Osteoblast (primary cell): Measurements from ENCODE around the gene PPIL6. TPM values are rescaled to one million over a fixed set of nuclear protein-coding genes. Genes with fewer than 3 reads are reported as not detected.

ENCODE experiments used
- DNase-seq: peaks from one replicate; pipeline ENCODE4 v3.0.0; 2011; ENCODE audit warnings: low spot score, mixed read lengths; ENCODE audit not compliant: insufficient read length; ENCODE audit errors: missing footprints
- H2AFZ ChIP-seq: 2 replicates; pipeline ENCODE4 v1.6.0; 2011; ENCODE audit warnings: mild to moderate bottlenecking, low read length
- H3K27ac ChIP-seq: 2 replicates; pipeline ENCODE4 v1.5.1; 2011; ENCODE audit warnings: mild to moderate bottlenecking, low read depth, low read length, moderate library complexity
- H3K27me3 ChIP-seq: 2 replicates; pipeline ENCODE4 v1.6.0; 2012; ENCODE audit warnings: mild to moderate bottlenecking, control low read depth, inconsistent platforms, low read length, moderate library complexity; ENCODE audit not compliant: insufficient read depth
- H3K36me3 ChIP-seq: 2 replicates; pipeline ENCODE4 v1.5.1; 2011; ENCODE audit warnings: mild to moderate bottlenecking, low read length, control low read depth, moderate library complexity; ENCODE audit not compliant: insufficient read depth
- H3K4me1 ChIP-seq: 2 replicates; pipeline ENCODE4 v1.5.1; 2011; ENCODE audit warnings: mild to moderate bottlenecking, low read length, control low read depth, moderate library complexity; ENCODE audit not compliant: insufficient read depth
- H3K4me2 ChIP-seq: 2 replicates; pipeline ENCODE4 v1.6.0; 2011; ENCODE audit warnings: mild to moderate bottlenecking, low read length; ENCODE audit not compliant: insufficient read depth
- H3K4me3 ChIP-seq: fragments of 200-600 bp; sonication (generic); 3 replicates; pipeline ENCODE4 v1.5.1; 2012; ENCODE audit warnings: mild to moderate bottlenecking, low read length, inconsistent platforms; ENCODE audit not compliant: insufficient read depth
- H3K79me2 ChIP-seq: 2 replicates; pipeline ENCODE4 v1.6.0; 2012; ENCODE audit warnings: mild to moderate bottlenecking, low read length, control low read depth, inconsistent platforms; ENCODE audit not compliant: insufficient read depth
- H3K9me3 ChIP-seq: 2 replicates; pipeline ENCODE4 v1.5.1; 2011; ENCODE audit warnings: low read depth, low read length, control low read depth
- H4K20me1 ChIP-seq: 2 replicates; pipeline ENCODE4 v1.6.0; 2012; ENCODE audit warnings: mild to moderate bottlenecking, low read length, control low read depth; ENCODE audit not compliant: insufficient read depth
- total RNA-seq: library from RNA; depleted of rRNA; stranded (reverse); fragments of >200 nt; gene quantifications from 2 replicates; pipeline ENCODE4 v1.2.3, GENCODE V29; 2012
- TF ChIP-seq, protein P1 (sequence below): IDR thresholded peaks from 2 replicates; pipeline ENCODE4 v1.5.1; 2011; ENCODE audit warnings: mild to moderate bottlenecking, low read depth, low read length, moderate library complexity; ENCODE audit errors: extremely low read depth

The PPIL6 gene
- total RNA-seq, 1 donor, result 5.8 TPM

DNA sequence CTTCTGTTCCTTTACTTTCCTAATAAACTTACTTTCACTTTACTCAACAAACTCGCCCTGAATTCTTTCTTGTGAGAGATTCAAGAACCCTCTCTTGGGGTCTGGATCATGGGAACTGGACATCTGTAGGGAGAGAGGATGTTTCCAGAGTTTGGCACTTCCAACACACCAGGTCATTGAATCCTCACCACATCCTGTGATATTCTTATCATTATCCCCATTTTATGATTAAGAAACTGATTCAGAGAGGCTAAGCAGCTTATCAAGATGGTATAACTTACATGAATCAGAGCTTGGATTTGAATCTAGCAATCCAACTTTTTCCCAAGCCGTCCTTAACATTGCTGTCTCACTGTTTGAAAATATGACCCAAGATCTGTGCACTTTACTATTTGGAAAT, 15.5 kb downstream of the PPIL6 start:
- DNase-seq, result no peak
- no peak overlapping the region for H3K27ac ChIP-seq
- H3K79me2 ChIP-seq, result no peaks in the 10 kb centered on the region
- peak overlapping the region; percentile 69 for H3K4me2 ChIP-seq
- H4K20me1 ChIP-seq, result no peaks in the 10 kb centered on the region
- peak overlapping the region; percentile 43 for H3K4me3 ChIP-seq
- TF ChIP-seq, protein P1, sequence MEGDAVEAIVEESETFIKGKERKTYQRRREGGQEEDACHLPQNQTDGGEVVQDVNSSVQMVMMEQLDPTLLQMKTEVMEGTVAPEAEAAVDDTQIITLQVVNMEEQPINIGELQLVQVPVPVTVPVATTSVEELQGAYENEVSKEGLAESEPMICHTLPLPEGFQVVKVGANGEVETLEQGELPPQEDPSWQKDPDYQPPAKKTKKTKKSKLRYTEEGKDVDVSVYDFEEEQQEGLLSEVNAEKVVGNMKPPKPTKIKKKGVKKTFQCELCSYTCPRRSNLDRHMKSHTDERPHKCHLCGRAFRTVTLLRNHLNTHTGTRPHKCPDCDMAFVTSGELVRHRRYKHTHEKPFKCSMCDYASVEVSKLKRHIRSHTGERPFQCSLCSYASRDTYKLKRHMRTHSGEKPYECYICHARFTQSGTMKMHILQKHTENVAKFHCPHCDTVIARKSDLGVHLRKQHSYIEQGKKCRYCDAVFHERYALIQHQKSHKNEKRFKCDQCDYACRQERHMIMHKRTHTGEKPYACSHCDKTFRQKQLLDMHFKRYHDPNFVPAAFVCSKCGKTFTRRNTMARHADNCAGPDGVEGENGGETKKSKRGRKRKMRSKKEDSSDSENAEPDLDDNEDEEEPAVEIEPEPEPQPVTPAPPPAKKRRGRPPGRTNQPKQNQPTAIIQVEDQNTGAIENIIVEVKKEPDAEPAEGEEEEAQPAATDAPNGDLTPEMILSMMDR, result no peak
- H3K4me1 ChIP-seq, result peaks cover 5% of the 10 kb centered on the region
- H2AFZ ChIP-seq, result peak overlapping the region; percentile 59
- no peaks in the 10 kb centered on the region for H3K9me3 ChIP-seq
- H3K36me3 ChIP-seq, result no peaks in the 10 kb centered on the region
- H3K27me3 ChIP-seq, result no peaks in the 10 kb centered on the region

DNA sequence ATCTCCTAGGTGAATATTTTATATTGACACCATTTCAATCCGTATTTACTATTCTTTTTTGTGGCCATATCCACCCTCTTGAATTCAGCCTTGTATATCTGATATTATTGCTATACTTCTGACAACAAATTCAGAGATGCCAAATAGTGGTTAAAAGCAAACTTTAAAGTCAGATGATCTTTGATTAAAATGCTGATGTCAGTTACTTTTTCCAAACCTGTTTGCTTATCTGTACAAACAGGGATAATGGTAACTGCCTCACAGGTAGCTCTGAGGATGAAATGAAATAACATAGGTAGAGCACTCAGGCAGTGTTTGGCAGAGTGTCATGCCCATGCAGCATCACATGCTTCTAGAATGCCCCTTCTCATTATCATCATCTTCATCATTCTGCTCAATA, 19.2 kb downstream of the PPIL6 start:
- Histone ChIP-seq H3K36me3 (no peaks in the 10 kb centered on the region), H3K27me3 (no peaks in the 10 kb centered on the region), H3K4me2 (no peak overlapping the region), H2AFZ (no peak overlapping the region), H3K9me3 (no peaks in the 10 kb centered on the region), H4K20me1 (no peaks in the 10 kb centered on the region), H3K27ac (no peak overlapping the region), H3K4me3 (no peak overlapping the region), H3K4me1 (peaks cover 5% of the 10 kb centered on the region), H3K79me2 (no peaks in the 10 kb centered on the region)
- DNase-seq, result no peak
- TF ChIP-seq, protein P1, result no peak

DNA sequence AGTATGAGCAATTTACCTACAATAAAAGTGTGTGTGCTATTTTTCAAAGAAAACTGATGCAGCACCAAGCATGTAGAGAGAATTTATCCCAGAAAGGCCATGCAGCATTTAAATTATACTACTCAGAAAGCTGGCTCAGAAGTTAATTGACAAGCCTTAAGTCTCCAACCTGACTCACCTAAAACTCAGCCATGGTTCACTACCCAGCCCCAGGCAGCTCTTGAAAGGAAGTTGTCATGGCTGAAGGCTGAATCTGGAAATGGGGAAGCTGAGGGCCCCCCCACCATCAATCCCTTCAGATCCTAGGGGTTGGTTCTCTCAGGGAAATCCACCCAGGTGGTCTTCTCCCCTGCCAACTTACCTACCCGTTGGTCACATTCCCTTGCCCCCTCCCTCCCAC, 19.7 kb downstream of the PPIL6 start:
- TF ChIP-seq, protein P1, result no peak
- no peak overlapping the region for H3K4me3 ChIP-seq
- H3K27me3 ChIP-seq, result no peaks in the 10 kb centered on the region
- H2AFZ ChIP-seq, result no peak overlapping the region
- no peak overlapping the region for H3K4me2 ChIP-seq
- H3K79me2 ChIP-seq, result no peaks in the 10 kb centered on the region
- H3K27ac ChIP-seq, result no peak overlapping the region
- H3K4me1 ChIP-seq, result peaks cover 5% of the 10 kb centered on the region
- no peaks in the 10 kb centered on the region for H4K20me1 ChIP-seq
- no peaks in the 10 kb centered on the region for H3K9me3 ChIP-seq
- no peaks in the 10 kb centered on the region for H3K36me3 ChIP-seq
- DNase-seq, result no peak

DNA sequence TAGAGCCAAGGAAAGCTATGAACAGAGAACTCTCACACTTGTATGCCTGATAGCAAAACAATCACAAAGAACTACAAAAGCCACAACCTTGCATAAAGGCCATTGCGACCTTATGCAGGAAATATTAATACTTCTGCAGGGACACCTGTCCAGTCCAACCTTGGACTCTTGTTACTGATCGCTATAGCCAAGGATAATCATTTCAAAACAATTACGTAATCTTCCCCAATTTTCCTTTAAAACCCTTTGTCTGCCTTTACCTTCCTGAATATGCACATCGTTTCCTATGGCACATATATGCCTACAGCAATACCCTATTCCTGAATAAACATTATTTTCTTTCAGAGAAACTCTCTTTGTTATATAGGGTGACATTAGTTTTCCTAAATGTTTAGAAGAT, 22.8 kb downstream of the PPIL6 start:
- TF ChIP-seq, protein P1, result no peak
- Histone ChIP-seq H3K4me1 (no peaks in the 10 kb centered on the region), H3K4me2 (no peak overlapping the region), H3K36me3 (no peaks in the 10 kb centered on the region), H3K79me2 (no peaks in the 10 kb centered on the region), H4K20me1 (no peaks in the 10 kb centered on the region), H3K9me3 (no peaks in the 10 kb centered on the region), H3K4me3 (no peak overlapping the region), H2AFZ (no peak overlapping the region), H3K27me3 (no peaks in the 10 kb centered on the region), H3K27ac (no peak overlapping the region)
- peak; percentile 50 for DNase-seq
